CD4-positive, alpha-beta T cell (primary cell): ENCODE results near the gene FOXP4. TPM values are rescaled to one million over a fixed set of nuclear protein-coding genes. Genes with fewer than 3 reads are reported as not detected.

Experiments
- ATAC-seq: fragments of 200-7000 bp; cut with Tn5 transposase; one replicate; pipeline ENCODE4 v1.10.0; 2022; ENCODE audit warnings: mild to moderate bottlenecking; ENCODE audit not compliant: poor library complexity
- CTCF ChIA-PET: fragments of 350-600 bp; sonication (Branson Sonifier 250); formaldehyde crosslinking; loops from one replicate; lab custom pipeline; 2021; ENCODE audit warnings: antibody characterized with exemption, inconsistent platforms; lab: Charles Lee
- POLR2A ChIA-PET: fragments of 350-600 bp; sonication (Branson Sonifier 250); formaldehyde crosslinking; loops from one replicate; lab custom pipeline; 2021; ENCODE audit warnings: antibody characterized with exemption, inconsistent platforms; lab: Charles Lee
- DNase-seq, 14 experiments: peaks; one replicate each; pipeline ENCODE4 v3.0.0-alpha.2; 2013 to 2020; ENCODE audit warnings: mixed read lengths in 2 of 14
- H3K27ac ChIP-seq, 2 donors: one replicate each; pipeline versions ENCODE4 v1.5.1 to v1.7.0; 2013; ENCODE audit warnings: low read length in 2 of 2, low read depth in 1 of 2, mild to moderate bottlenecking in 1 of 2
- H3K27me3 ChIP-seq, 2 experiments: 1 replicate in 1 of 2; 2 replicates in 1 of 2; pipeline versions ENCODE4 v1.6.1 to v1.7.0; 2013; ENCODE audit warnings: low read length in 2 of 2, control low read depth in 1 of 2, mild to moderate bottlenecking in 1 of 2, moderate library complexity in 1 of 2; ENCODE audit not compliant: insufficient read depth in 2 of 2, control insufficient read depth in 1 of 2
- H3K36me3 ChIP-seq: one replicate; pipeline ENCODE4 v1.6.1; 2013; ENCODE audit warnings: low read length, control low read depth; ENCODE audit not compliant: insufficient read depth
- H3K4me1 ChIP-seq: one replicate; pipeline ENCODE4 v1.6.1; 2013; ENCODE audit warnings: low read length, control low read depth; ENCODE audit not compliant: insufficient read depth
- H3K4me3 ChIP-seq: one replicate; pipeline ENCODE4 v1.5.1; 2013; ENCODE audit warnings: mild to moderate bottlenecking, low read length, moderate library complexity
- H3K9me3 ChIP-seq, 2 experiments: 1 replicate in 1 of 2; 2 replicates in 1 of 2; pipeline versions ENCODE4 v1.6.1 to v1.7.0; 2013; ENCODE audit warnings: low read length in 2 of 2, mild to moderate bottlenecking in 2 of 2, control low read depth in 1 of 2, moderate library complexity in 1 of 2; ENCODE audit not compliant: control insufficient read depth in 1 of 2, insufficient read depth in 1 of 2
- H3K27ac Mint-ChIP-seq: one replicate; pipeline ENCODE4 v1.8.0; 2020; ENCODE audit warnings: mixed read lengths
- H3K27me3 Mint-ChIP-seq: one replicate; pipeline ENCODE4 v1.8.0; 2021; ENCODE audit warnings: mixed read lengths
- H3K36me3 Mint-ChIP-seq: one replicate; pipeline ENCODE4 v1.8.0; 2021; ENCODE audit warnings: low read depth, mixed read lengths
- H3K4me1 Mint-ChIP-seq: one replicate; pipeline ENCODE4 v1.8.0; 2021; ENCODE audit warnings: low read depth, mixed read lengths
- H3K4me3 Mint-ChIP-seq: one replicate; pipeline ENCODE4 v1.8.0; 2020; ENCODE audit warnings: mild to moderate bottlenecking, mixed read lengths
- H3K9me3 Mint-ChIP-seq: one replicate; pipeline ENCODE4 v1.8.0; 2020; ENCODE audit warnings: mixed read lengths
- CTCF ChIP-seq: fragments of 200-600 bp; IDR thresholded peaks from one replicate; pipeline ENCODE4 v1.8.0; 2022; ENCODE audit warnings: antibody characterized with exemption, mild to moderate bottlenecking
- intact Hi-C, 2 experiments: fragments of 100-400 bp; cut with DNase I in 1 of 2; cut with micrococcal nuclease in 1 of 2; formaldehyde crosslinking; loops; one replicate each; pipeline versions ENCODE4 v1.15.1 to v1.9.0; 2023 to 2025; cut with DNase I, micrococcal nuclease
- total RNA-seq, 174 experiments: library from RNA in 2 of 174; stranded (reverse) in 2 of 174; gene quantifications; one replicate each; pipeline ENCODE4 v1.2.3 and lab custom pipeline; 2021 to 2026

The FOXP4 gene
- total RNA-seq, 2 experiments from 2014 or later: 3.7 to 3.9 TPM

GRCh38 chr6:41511443-41512060, 34.6 kb upstream of the FOXP4 start:
- ChIA-PET CTCF (no interaction called here), POLR2A (no interaction called here)
- no peak for ATAC-seq
- Mint-ChIP-seq H3K36me3 (no peaks in the 10 kb centered on the region), H3K4me1 (no peaks in the 10 kb centered on the region), H3K27me3 (peaks cover 52% of the 10 kb centered on the region), H3K27ac (no peak overlapping the region), H3K4me3 (no peak overlapping the region), H3K9me3 (no peaks in the 10 kb centered on the region)
- no peak overlapping the region for H3K27ac ChIP-seq
- H3K27me3 ChIP-seq: peaks cover 8 to 18% of the 10 kb centered on the region in 2 experiments
- DNase-seq: no peak
- TF ChIP-seq CTCF: no peak
- H3K4me3 ChIP-seq: no peak overlapping the region
- H3K4me1 ChIP-seq: no peaks in the 10 kb centered on the region
- no peaks in the 10 kb centered on the region for H3K9me3 ChIP-seq
- intact Hi-C loops: no loop called here
- H3K36me3 ChIP-seq: no peaks in the 10 kb centered on the region

GRCh38 chr6:41512146-41512701, 34.0 kb upstream of the FOXP4 start:
- H3K27me3 ChIP-seq: peaks cover 7 to 15% of the 10 kb centered on the region in 2 experiments
- no peaks in the 10 kb centered on the region for H3K9me3 Mint-ChIP-seq
- no peaks in the 10 kb centered on the region for H3K36me3 Mint-ChIP-seq
- intact Hi-C loops: no loop called here
- no peaks in the 10 kb centered on the region for H3K4me1 Mint-ChIP-seq
- ChIA-PET POLR2A (no interaction called here), CTCF (interaction anchor here (0.6 kb wide), 1 partner anchor 353 kb away, joined by 3 read pairs; no protein-coding TSS in a partner anchor)
- no peak overlapping the region for H3K4me3 ChIP-seq
- no peak overlapping the region for H3K4me3 Mint-ChIP-seq
- H3K27ac ChIP-seq: no peak overlapping the region
- no peaks in the 10 kb centered on the region for H3K36me3 ChIP-seq
- ATAC-seq (no peak), DNase-seq (no peak)
- TF ChIP-seq CTCF: no peak
- no peak overlapping the region for H3K27ac Mint-ChIP-seq
- no peaks in the 10 kb centered on the region for H3K9me3 ChIP-seq
- H3K4me1 ChIP-seq: no peaks in the 10 kb centered on the region
- peaks cover 48% of the 10 kb centered on the region for H3K27me3 Mint-ChIP-seq

- DNase-seq: no peak
- Histone ChIP-seq H3K27ac (no peak overlapping the region), H3K4me1 (no peaks in the 10 kb centered on the region), H3K27me3 (no peaks in the 10 kb centered on the region), H3K4me3 (no peak overlapping the region), H3K9me3 (no peaks in the 10 kb centered on the region), H3K36me3 (no peaks in the 10 kb centered on the region)
- H3K4me1 Mint-ChIP-seq: no peaks in the 10 kb centered on the region
- POLR2A ChIA-PET: no interaction called here
- ATAC-seq: no peak
- no peak for TF ChIP-seq CTCF
- CTCF ChIA-PET: interaction anchor here (0.7 kb wide), 1 partner anchor 1713 kb away, joined by 3 read pairs; the partner anchor contains the start of gene DNPH1
- intact Hi-C loops: no loop called here
- no peaks in the 10 kb centered on the region for H3K36me3 Mint-ChIP-seq
- H3K27me3 Mint-ChIP-seq: peaks cover 21% of the 10 kb centered on the region
- H3K27ac Mint-ChIP-seq: no peak overlapping the region
- H3K4me3 Mint-ChIP-seq: no peak overlapping the region
- no peaks in the 10 kb centered on the region for H3K9me3 Mint-ChIP-seq
Observed at GRCh38 chr6:41515995-41516394, 30.2 kb upstream of the FOXP4 start.
